Mesothelial cell of epicardium (in vitro differentiated cells): ENCODE data around the gene COQ3. TPM values are rescaled to one million over a fixed set of nuclear protein-coding genes. Genes with fewer than 3 reads are reported as not detected.

Experiments
- DNase-seq, 2 experiments: peaks; one replicate each; pipeline ENCODE4 v3.0.0; 2021; ENCODE audit warnings: low spot score in 2 of 2; ENCODE audit not compliant: unreplicated experiment in 2 of 2
- H3K27ac Mint-ChIP-seq: 2 replicates; pipeline ENCODE4 v1.8.0; 2021; ENCODE audit warnings: mixed read lengths
- H3K27me3 Mint-ChIP-seq: 2 replicates; pipeline ENCODE4 v1.8.0; 2021; ENCODE audit warnings: low read depth, mixed read lengths
- H3K36me3 Mint-ChIP-seq: 2 replicates; pipeline ENCODE4 v1.8.0; 2021; ENCODE audit warnings: mixed read lengths
- H3K4me1 Mint-ChIP-seq: 2 replicates; pipeline ENCODE4 v1.8.0; 2021; ENCODE audit warnings: mixed read lengths
- H3K4me3 Mint-ChIP-seq: 2 replicates; pipeline ENCODE4 v1.8.0; 2021; ENCODE audit warnings: mild to moderate bottlenecking, moderate library complexity, mixed read lengths
- H3K9me3 Mint-ChIP-seq: 2 replicates; pipeline ENCODE4 v1.8.0; 2021; ENCODE audit warnings: mixed read lengths
- total RNA-seq: library from RNA; stranded (reverse); gene quantifications from 3 replicates; pipeline ENCODE4 v1.2.1, GENCODE V29; 2021
- TF ChIP-seq, protein P1 (sequence below): fragments of 200-600 bp; sonication (generic); IDR thresholded peaks from one replicate; pipeline ENCODE4 v1.5.0; 2021; ENCODE audit warnings: antibody characterized with exemption; ENCODE audit not compliant: unreplicated experiment

Gene COQ3
- total RNA-seq, 1 donor from 2014 or later = 4.9 TPM

DNA sequence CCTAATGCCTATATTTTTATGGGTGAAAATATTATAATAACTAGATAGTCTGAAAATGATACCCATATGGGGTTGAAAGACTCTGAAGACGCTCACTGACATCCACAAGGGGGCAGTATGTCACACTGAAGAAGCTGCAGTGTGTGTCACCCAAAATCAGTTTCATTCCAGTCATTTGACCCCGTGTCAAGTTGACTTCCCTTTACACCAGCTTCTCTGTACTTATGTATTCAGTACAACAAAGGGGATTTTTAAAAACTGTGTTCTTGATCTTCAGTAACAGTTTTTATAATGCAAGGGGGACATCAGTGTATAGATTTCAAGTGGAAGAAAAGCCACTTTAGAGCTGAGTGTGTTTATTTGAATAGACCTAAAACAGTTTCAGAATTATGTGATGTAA lies 63.8 kb downstream of the COQ3 start:
- Mint-ChIP-seq H3K4me3 (no peak overlapping the region), H3K36me3 (no peaks in the 10 kb centered on the region), H3K9me3 (no peaks in the 10 kb centered on the region), H3K27me3 (no peaks in the 10 kb centered on the region), H3K4me1 (no peaks in the 10 kb centered on the region), H3K27ac (no peak overlapping the region)
- no peak for DNase-seq
- TF ChIP-seq, protein P1, sequence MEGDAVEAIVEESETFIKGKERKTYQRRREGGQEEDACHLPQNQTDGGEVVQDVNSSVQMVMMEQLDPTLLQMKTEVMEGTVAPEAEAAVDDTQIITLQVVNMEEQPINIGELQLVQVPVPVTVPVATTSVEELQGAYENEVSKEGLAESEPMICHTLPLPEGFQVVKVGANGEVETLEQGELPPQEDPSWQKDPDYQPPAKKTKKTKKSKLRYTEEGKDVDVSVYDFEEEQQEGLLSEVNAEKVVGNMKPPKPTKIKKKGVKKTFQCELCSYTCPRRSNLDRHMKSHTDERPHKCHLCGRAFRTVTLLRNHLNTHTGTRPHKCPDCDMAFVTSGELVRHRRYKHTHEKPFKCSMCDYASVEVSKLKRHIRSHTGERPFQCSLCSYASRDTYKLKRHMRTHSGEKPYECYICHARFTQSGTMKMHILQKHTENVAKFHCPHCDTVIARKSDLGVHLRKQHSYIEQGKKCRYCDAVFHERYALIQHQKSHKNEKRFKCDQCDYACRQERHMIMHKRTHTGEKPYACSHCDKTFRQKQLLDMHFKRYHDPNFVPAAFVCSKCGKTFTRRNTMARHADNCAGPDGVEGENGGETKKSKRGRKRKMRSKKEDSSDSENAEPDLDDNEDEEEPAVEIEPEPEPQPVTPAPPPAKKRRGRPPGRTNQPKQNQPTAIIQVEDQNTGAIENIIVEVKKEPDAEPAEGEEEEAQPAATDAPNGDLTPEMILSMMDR = peak; percentile 70

- Mint-ChIP-seq H3K36me3 (no peaks in the 10 kb centered on the region), H3K27me3 (no peaks in the 10 kb centered on the region), H3K9me3 (no peaks in the 10 kb centered on the region), H3K4me1 (no peaks in the 10 kb centered on the region), H3K27ac (no peak overlapping the region), H3K4me3 (no peak overlapping the region)
- TF ChIP-seq, protein P1 = peak; percentile 41
- DNase-seq = no peak
Measured at GRCh38 chr6:99324996-99325395, 69.0 kb downstream of the COQ3 start.

Other genes with a start within 250 kb of the COQ3 start
- 11.0 to 14.6 TPM (median 13.9 TPM) in 3 replicates for gene FAXC, start 44.5 kb downstream of the COQ3 start, total RNA-seq
- gene PNISR, start 31.1 kb upstream of the COQ3 start, total RNA-seq = 194 to 206 TPM (median 203 TPM) in 3 replicates
- gene USP45, start 121.2 kb upstream of the COQ3 start, total RNA-seq = 14.0 to 17.1 TPM (median 17.0 TPM) in 3 replicates
- 51.9 to 55.5 TPM (median 54.3 TPM) in 3 replicates for gene CCNC, start 174.5 kb upstream of the COQ3 start, total RNA-seq
- gene PRDM13, start 212.6 kb upstream of the COQ3 start, total RNA-seq = not detected in 3 replicates